Subcutaneous adipose tissue (tissue), 4 donors: Measurements from ENCODE around the gene ACSS1. TPM values are rescaled to one million over a fixed set of nuclear protein-coding genes. Genes with fewer than 3 reads are reported as not detected.

Experiments
- CTCF ChIP-seq: fragments of 450-650 bp; IDR thresholded peaks from one replicate; pipeline ENCODE4 v1.5.1; 2016; ENCODE audit warnings: low read depth, mild to moderate bottlenecking, control low read depth, antibody characterized with exemption, moderate library complexity
- total RNA-seq, 4 donors: library from RNA; depleted of rRNA; stranded (reverse); fragments of >200 nt; gene quantifications; one replicate each; pipeline ENCODE4 v1.1.0, GENCODE V29; 2016

Gene ACSS1
- total RNA-seq, 4 donors from 2014 or later: 9.3 to 35.6 (median 16.2) TPM

- no peak for TF ChIP-seq CTCF
Measured at GRCh38 chr20:25062841-25063240, 4.9 kb upstream of the ACSS1 start.

GRCh38 chr20:25061821-25062530, 4.0 kb upstream of the ACSS1 start:
- no peak for TF ChIP-seq CTCF

- no peak for TF ChIP-seq CTCF
Measured at GRCh38 chr20:25061103-25061799, 3.3 kb upstream of the ACSS1 start.

DNA sequence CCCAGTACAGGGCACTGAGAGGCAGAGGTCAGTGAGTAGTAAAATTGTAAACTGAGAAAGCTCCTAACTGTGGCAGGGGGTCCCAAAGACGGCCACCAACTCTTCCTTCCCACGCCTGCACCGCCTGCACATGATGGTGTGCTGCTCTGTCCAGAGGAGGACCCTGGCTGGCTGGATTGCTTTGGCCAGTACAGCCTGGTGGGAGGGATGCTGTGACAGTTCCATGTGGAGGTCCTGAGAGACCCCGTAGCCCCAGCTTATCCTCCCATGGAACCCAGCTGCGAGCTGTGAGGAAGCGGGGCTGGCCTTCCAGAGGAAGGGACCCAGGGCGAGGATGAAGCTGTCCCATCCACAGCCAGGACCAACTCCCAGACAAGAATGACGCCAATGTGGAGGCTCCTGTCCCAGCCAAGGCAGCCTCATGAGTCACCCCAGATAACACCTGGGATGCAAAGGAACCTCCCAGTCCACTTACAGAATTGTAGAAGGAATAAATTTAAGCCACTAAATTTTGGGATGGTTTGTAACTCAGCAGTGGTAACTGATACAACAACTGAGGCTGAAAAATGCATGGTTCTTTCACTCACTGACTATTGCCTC, 2.0 kb upstream of the ACSS1 start:
- TF ChIP-seq CTCF: no peak

- TF ChIP-seq CTCF: no peak
Measured at GRCh38 chr20:25058847-25059810, 1.2 kb upstream of the ACSS1 start.

GRCh38 chr20:25057234-25058050, 497 bp downstream of the ACSS1 start:
- no peak for TF ChIP-seq CTCF
